ENCODE results near the gene IFNA10.
"Not testable (repeated sequence)": the region's sequence is repeated elsewhere in the genome, so short reads cannot be mapped to it uniquely, and the experiment has no call there.

The IFNA10 gene

GRCh38 chr9:21244836-21245235 is 37.9 kb upstream of the IFNA10 start:
- Histone ChIP-seq H3K27ac (ENCODE audit: extremely low read depth, low read depth, low read length) (no peak overlapping the region), H3K36me3 (ENCODE audit: control insufficient read depth in 2 of 2, insufficient read depth in 1 of 2, low read length in 2 of 2) (no peaks in the 10 kb centered on the region), H3K4me1 (ENCODE audit: control insufficient read depth, insufficient read depth, low read length) (no peaks in the 10 kb centered on the region), H3K4me3 (ENCODE audit: low read depth, low read length) (no peak overlapping the region), H3K9me3 (ENCODE audit: control insufficient read depth, insufficient read depth, low read depth, low read length) (no peaks in the 10 kb centered on the region)
- CTCF ChIA-PET = interaction anchor here (0.5 to 1.0 kb wide), 4 partner anchors 9 to 200 kb away, joined by 3 to 4 read pairs (median 3); no protein-coding TSS in a partner anchor
- POLR2A ChIA-PET = no interaction called here
- TF ChIP-seq ZBTB49 (tag by site-specific recombination; IDR thresholded peaks at IDR 0.05; ENCODE audit: low read depth) (no peak), ZNF548 (tag by site-specific recombination; IDR thresholded peaks at IDR 0.05) (no peak), TSHZ1 (tag by site-specific recombination; IDR thresholded peaks at IDR 0.05; ENCODE audit: borderline replicate concordance) (no peak), ZNF146 (tag by site-specific recombination; IDR thresholded peaks at IDR 0.05) (no peak), ZNF398 (tag by site-specific recombination; IDR thresholded peaks at IDR 0.05) (no peak), IKZF3 (tag by site-specific recombination; IDR thresholded peaks at IDR 0.05) (no peak), SP3 (tag by site-specific recombination; IDR thresholded peaks at IDR 0.05) (no peak), ZNF19 (tag by site-specific recombination; IDR thresholded peaks at IDR 0.05; ENCODE audit: low read depth) (no peak), ZBTB17 (tag by site-specific recombination; IDR thresholded peaks at IDR 0.05) (no peak), ZFP41 (tag by site-specific recombination; IDR thresholded peaks at IDR 0.05; ENCODE audit: borderline replicate concordance) (no peak), EGR2 (tag by site-specific recombination; IDR thresholded peaks at IDR 0.05; ENCODE audit: low read depth) (no peak), ZNF404 (tag by site-specific recombination; IDR thresholded peaks at IDR 0.05) (no peak), ZNF121 (tag by site-specific recombination; IDR thresholded peaks at IDR 0.05) (no peak), HIC1 (tag by site-specific recombination; IDR thresholded peaks at IDR 0.05) (no peak), ZNF830 (tag by site-specific recombination; IDR thresholded peaks at IDR 0.05; ENCODE audit: low read depth) (no peak)

GRCh38 chr9:21239911-21240310 is 33.0 kb upstream of the IFNA10 start, which contains the start of gene IFNA14:
TSS of gene IFNA14 (minus strand) at chr9:21240005. CDS start at chr9:21239935, 70 bp downstream.
- POLR2A ChIA-PET = no interaction called here
- Histone ChIP-seq H3K4me3 (ENCODE audit: low read depth, low read length) (no peak within 1 kb of the TSS), H3K9me3 (ENCODE audit: control insufficient read depth, insufficient read depth, low read depth, low read length) (no peaks in the 10 kb centered on the region), H3K27ac (ENCODE audit: extremely low read depth, low read depth, low read length) (no peak within 1 kb of the TSS), H3K36me3 (ENCODE audit: control insufficient read depth in 2 of 2, insufficient read depth in 1 of 2, low read length in 2 of 2) (no peaks in the 10 kb centered on the region), H3K4me1 (ENCODE audit: control insufficient read depth, insufficient read depth, low read length) (no peaks in the 10 kb centered on the region)
- TF ChIP-seq ZNF10 (tag by site-specific recombination; IDR thresholded peaks at IDR 0.05) = no peak
- no peak for TF ChIP-seq REPIN1 (tag by site-specific recombination; IDR thresholded peaks at IDR 0.05; ENCODE audit: low read depth)
- TF ChIP-seq ZBTB49 (tag by site-specific recombination; IDR thresholded peaks at IDR 0.05; ENCODE audit: low read depth) = no peak
- no peak for TF ChIP-seq ZNF654 (tag by site-specific recombination; IDR thresholded peaks at IDR 0.05; ENCODE audit: low read depth)
- no peak for TF ChIP-seq ZNF202 (tag by site-specific recombination; IDR thresholded peaks at IDR 0.05; ENCODE audit: borderline replicate concordance)
- CTCF ChIA-PET = interaction anchor here (0.6 kb wide), 2 partner anchors 79 to 1265 kb away, joined by 3 to 8 read pairs; no protein-coding TSS in a partner anchor

- H3K36me3 ChIP-seq (ENCODE audit: control insufficient read depth in 2 of 2, insufficient read depth in 1 of 2, low read length in 2 of 2); POLR2A ChIA-PET: not testable (repeated sequence)
Measured at GRCh38 chr9:21236360-21236714, 29.4 kb upstream of the IFNA10 start.

More at GRCh38 chr9:21236360-21236714, 29.4 kb upstream of the IFNA10 start:
- H3K4me1 ChIP-seq (ENCODE audit: control insufficient read depth, insufficient read depth, low read length); H3K27ac ChIP-seq (ENCODE audit: extremely low read depth, low read depth, low read length); H3K4me3 ChIP-seq (ENCODE audit: low read depth, low read length); H3K9me3 ChIP-seq (ENCODE audit: control insufficient read depth, insufficient read depth, low read depth, low read length): not testable (repeated sequence)
- CTCF ChIA-PET = interaction anchor here (0.6 to 2.7 kb wide), 50 partner anchors 8 to 1239 kb away, joined by 3 to 24 read pairs (median 4); no protein-coding TSS in a partner anchor

Data from HEK293 (cell line).